Activated T-helper 1 cell treated with anti-CD3 and anti-CD28 coated beads, Interleukin-2, amount 50 U/mL, for 16 hours (primary cell): ENCODE results near the gene GALNT10.

Experiments used
- DNase-seq, 2 donors: peaks; one replicate each; pipeline ENCODE4 v3.0.0-alpha.2; 2020; ENCODE audit warnings: low read depth in 1 of 2, low spot score in 1 of 2

The GALNT10 gene

GRCh38 chr5:154437281-154437965 is 246.9 kb downstream of the GALNT10 start:
- DNase-seq = no peak

GRCh38 chr5:154440540-154440939 is 250.0 kb downstream of the GALNT10 start:
- no peak for DNase-seq

GRCh38 chr5:154442801-154443200 is 252.3 kb downstream of the GALNT10 start:
- DNase-seq = no peak

GRCh38 chr5:154444556-154445421 is 254.3 kb downstream of the GALNT10 start:
- DNase-seq = no peak

- peak; percentile 89 to 93 for DNase-seq
Measured at GRCh38 chr5:154445422-154446194, 255.1 kb downstream of the GALNT10 start, which contains the start of gene SAP30L. Gene SAP30L (plus strand): TSS chr5:154445997. CDS start chr5:154446605, 608 bp downstream.

- DNase-seq = peak; percentile 8
Measured at GRCh38 chr5:154446195-154447088, 255.9 kb downstream of the GALNT10 start.

- DNase-seq = no peak
Measured at GRCh38 chr5:154447089-154447725, 256.7 kb downstream of the GALNT10 start.

GRCh38 chr5:154449786-154450185 is 259.3 kb downstream of the GALNT10 start:
- no peak for DNase-seq

GRCh38 chr5:154451957-154452356 is 261.4 kb downstream of the GALNT10 start:
- DNase-seq = no peak

- DNase-seq = no peak
Measured at GRCh38 chr5:154455585-154455984, 265.1 kb downstream of the GALNT10 start.

GRCh38 chr5:154456540-154456939 is 266.0 kb downstream of the GALNT10 start:
- DNase-seq = no peak

- DNase-seq = no peak
Measured at GRCh38 chr5:154459015-154459414, 268.5 kb downstream of the GALNT10 start.

GRCh38 chr5:154460172-154460571 is 269.6 kb downstream of the GALNT10 start:
- no peak for DNase-seq

GRCh38 chr5:154461531-154461930 is 271.0 kb downstream of the GALNT10 start:
- no peak for DNase-seq

- DNase-seq = no peak
Measured at GRCh38 chr5:154464438-154464837, 273.9 kb downstream of the GALNT10 start.

- DNase-seq = no peak
Measured at GRCh38 chr5:154465169-154465568, 274.6 kb downstream of the GALNT10 start.

GRCh38 chr5:154466147-154466546 is 275.6 kb downstream of the GALNT10 start:
- DNase-seq = no peak

- DNase-seq = no peak
Measured at GRCh38 chr5:154466671-154467070, 276.1 kb downstream of the GALNT10 start.

- peak; percentile 60 to 64 for DNase-seq
Measured at GRCh38 chr5:154467655-154468354, 277.3 kb downstream of the GALNT10 start.
